Omental fat pad (tissue), 4 donors: ENCODE measurements around the gene MUC5AC. TPM values are rescaled to one million over a fixed set of nuclear protein-coding genes. Genes with fewer than 3 reads are reported as not detected.

ENCODE experiments used
- ATAC-seq: fragments of 150-250 bp; one replicate; pipeline ENCODE4 v1.9.1; 2016; ENCODE audit warnings: mild to moderate bottlenecking, moderate library complexity; ENCODE audit not compliant: low FRiP score
- DNase-seq: peaks from one replicate; pipeline ENCODE4 v3.0.0-alpha.2; 2019; ENCODE audit warnings: low spot score
- CTCF ChIP-seq, 3 donors: fragments of 450-650 bp; IDR thresholded peaks; one replicate each; pipeline ENCODE4 v1.5.1; 2016 to 2017; ENCODE audit warnings: antibody characterized with exemption in 3 of 3, mild to moderate bottlenecking in 3 of 3, moderate library complexity in 2 of 3
- total RNA-seq, 4 donors: library from RNA; depleted of rRNA; stranded (reverse); fragments of >200 nt; gene quantifications; one replicate each; pipeline ENCODE4 v1.1.0, GENCODE V29; 2016

Gene MUC5AC
- total RNA-seq, 4 donors from 2014 or later: not detected

DNA sequence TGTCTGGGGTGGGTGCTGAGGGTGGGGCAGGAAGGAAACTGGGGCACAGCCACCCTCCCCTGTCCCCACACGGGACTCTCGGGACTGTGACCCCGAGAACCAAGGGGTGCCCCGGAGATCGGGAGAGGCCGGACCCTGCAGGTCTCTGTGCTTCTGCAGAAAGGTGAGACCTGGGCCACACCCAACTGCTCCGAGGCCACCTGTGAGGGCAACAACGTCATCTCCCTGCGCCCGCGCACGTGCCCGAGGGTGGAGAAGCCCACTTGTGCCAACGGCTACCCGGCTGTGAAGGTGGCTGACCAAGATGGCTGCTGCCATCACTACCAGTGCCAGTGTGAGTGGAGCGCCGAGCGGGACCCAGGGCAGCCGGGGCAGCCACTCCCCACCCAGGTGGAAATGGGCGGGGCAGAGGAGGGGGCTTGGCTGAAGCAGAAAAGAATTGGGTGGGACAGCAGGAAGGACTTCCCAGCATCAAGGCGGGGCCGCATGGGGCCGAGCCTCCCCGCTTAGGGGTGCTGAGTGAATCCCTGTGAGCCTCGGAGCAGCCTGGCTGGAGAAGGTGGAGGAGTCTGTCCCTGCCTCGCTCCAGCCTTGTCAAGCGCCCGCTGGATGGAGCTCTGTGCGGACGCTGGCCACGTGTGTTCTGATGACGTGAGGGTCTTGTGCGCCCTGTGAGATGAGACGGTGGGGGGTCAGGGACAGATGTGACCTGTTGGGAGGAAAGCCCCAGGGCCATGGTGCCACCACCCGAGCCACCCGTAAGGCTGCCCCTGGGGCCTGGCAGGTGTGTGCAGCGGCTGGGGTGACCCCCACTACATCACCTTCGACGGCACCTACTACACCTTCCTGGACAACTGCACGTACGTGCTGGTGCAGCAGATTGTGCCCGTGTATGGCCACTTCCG lies 35.8 kb downstream of the MUC5AC start:
- TF ChIP-seq CTCF (IDR thresholded peaks at IDR 0.05): no peak
- ATAC-seq (no peak), DNase-seq (no peak)

GRCh38 chr11:1194231-1194976 lies 36.7 kb downstream of the MUC5AC start:
- ATAC-seq (no peak), DNase-seq (no peak)
- TF ChIP-seq CTCF (IDR thresholded peaks at IDR 0.05): no peak

GRCh38 chr11:1194977-1195681 lies 37.4 kb downstream of the MUC5AC start:
- ATAC-seq (no peak), DNase-seq (no peak)

DNA sequence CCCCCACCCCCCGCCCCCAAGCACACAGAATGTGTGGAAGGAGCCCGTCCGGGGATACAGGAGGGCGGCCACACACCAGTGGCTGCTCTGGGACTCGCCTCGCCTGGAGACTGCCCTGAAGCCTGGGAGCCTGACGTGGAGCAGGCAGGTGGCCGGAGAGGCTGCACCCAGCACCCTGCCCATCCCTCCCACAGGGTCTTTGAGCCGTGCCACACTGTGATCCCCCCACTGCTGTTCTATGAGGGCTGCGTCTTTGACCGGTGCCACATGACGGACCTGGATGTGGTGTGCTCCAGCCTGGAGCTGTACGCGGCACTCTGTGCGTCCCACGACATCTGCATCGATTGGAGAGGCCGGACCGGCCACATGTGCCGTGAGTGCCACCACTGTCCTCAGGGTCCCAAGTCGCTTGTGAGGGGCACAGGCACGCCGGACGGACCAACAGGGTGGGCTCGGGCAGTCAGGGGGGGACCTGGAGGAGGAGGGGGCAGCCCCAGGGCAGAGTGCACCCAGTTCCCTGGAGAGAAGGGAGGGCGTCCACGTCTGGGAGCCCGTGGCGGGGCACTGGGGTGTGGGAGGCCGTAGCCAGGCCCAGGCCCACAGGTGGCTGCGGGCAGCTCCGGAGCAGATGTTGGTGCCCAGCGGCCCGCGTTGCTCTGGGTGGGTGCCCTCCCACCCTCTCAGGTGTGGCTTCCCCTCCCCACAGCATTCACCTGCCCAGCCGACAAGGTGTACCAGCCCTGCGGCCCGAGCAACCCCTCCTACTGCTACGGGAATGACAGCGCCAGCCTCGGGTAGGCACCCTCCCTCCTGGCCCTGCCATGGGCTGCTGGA lies 38.1 kb downstream of the MUC5AC start:
- ATAC-seq: no peak
- TF ChIP-seq CTCF (IDR thresholded peaks at IDR 0.05): no peak
- DNase-seq: no peak

More at GRCh38 chr11:1194977-1195681, 37.4 kb downstream of the MUC5AC start:
- no peak for TF ChIP-seq CTCF (IDR thresholded peaks at IDR 0.05)

DNA sequence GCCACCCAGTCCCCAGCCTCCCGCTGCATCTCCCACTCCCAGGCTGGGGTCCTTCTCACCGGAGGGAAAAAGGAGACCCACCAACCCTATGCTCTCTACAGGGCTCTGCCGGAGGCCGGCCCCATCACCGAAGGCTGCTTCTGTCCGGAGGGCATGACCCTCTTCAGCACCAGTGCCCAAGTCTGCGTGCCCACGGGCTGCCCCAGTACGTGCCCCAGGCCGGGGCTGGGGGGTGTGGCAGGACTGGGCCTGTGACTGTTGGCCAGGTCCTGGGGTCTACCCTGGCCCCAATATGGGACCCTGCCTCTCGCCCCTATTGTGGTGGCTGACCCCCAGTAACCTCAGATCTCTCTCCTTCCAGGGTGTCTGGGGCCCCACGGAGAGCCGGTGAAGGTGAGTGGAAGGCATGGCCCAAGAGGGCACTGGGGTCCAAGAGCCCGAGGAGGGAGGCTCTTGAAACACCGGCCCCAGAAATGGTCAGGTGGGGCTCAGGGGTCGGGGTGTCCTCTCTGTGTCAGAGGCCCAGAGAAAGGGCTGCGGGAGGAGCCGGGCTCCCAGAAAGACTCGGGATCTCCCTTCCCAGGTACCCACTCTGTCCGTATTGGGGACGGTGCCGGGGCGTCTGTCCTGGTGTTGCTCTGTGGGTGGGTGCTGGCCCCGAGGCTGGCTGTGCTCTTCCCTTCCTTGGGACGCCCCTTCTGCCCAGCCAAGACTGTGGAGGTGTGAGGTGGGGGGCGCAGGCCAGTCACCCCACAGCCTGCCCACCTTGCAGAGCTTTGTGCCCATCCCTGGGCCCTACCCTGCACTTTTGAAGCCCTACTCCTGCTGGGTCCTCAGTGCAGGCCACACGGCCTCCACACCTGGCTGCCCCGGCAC lies 39.0 kb downstream of the MUC5AC start:
- no peak for TF ChIP-seq CTCF (IDR thresholded peaks at IDR 0.05)
- ATAC-seq (no peak), DNase-seq (peak; percentile 10)
